OCI-LY7 (cell line): ENCODE results near the gene KCNE4.

ENCODE experiments used
- EZH2phosphoT487 ChIP-seq: fragments of 200-600 bp; sonication (generic); IDR thresholded peaks from 2 replicates; pipeline ENCODE4 v1.6.1; 2018; ENCODE audit warnings: low read depth, borderline replicate concordance, mild to moderate bottlenecking, mixed run types, antibody characterized with exemption, low read length, moderate library complexity, mixed read lengths
- TF ChIP-seq, protein P1 (sequence below): fragments of 200-600 bp; sonication (generic); conservative IDR thresholded peaks from 2 replicates; pipeline ENCODE4 v1.5.1; 2014; ENCODE audit warnings: mild to moderate bottlenecking, antibody characterized with exemption, low read length, moderate library complexity, mixed read lengths

- TF ChIP-seq, protein P1, sequence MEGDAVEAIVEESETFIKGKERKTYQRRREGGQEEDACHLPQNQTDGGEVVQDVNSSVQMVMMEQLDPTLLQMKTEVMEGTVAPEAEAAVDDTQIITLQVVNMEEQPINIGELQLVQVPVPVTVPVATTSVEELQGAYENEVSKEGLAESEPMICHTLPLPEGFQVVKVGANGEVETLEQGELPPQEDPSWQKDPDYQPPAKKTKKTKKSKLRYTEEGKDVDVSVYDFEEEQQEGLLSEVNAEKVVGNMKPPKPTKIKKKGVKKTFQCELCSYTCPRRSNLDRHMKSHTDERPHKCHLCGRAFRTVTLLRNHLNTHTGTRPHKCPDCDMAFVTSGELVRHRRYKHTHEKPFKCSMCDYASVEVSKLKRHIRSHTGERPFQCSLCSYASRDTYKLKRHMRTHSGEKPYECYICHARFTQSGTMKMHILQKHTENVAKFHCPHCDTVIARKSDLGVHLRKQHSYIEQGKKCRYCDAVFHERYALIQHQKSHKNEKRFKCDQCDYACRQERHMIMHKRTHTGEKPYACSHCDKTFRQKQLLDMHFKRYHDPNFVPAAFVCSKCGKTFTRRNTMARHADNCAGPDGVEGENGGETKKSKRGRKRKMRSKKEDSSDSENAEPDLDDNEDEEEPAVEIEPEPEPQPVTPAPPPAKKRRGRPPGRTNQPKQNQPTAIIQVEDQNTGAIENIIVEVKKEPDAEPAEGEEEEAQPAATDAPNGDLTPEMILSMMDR: no peak
- no peak for TF ChIP-seq EZH2phosphoT487
Measured at GRCh38 chr2:223044092-223044836, 7.7 kb upstream of the KCNE4 start.
